Ascending aorta (tissue), 2 donors: ENCODE data around the gene GPS1. TPM values are rescaled to one million over a fixed set of nuclear protein-coding genes. Genes with fewer than 3 reads are reported as not detected.
A peak's percentile ranks its signal among the peaks of the same experiment; 100 is the strongest.

Experiments
- DNase-seq, 2 donors: peaks; one replicate each; pipeline ENCODE4 v3.0.0-alpha.2; 2019; ENCODE audit warnings: low spot score in 2 of 2
- H3K27ac ChIP-seq, 2 donors: fragments of 200-600 bp; sonication (generic); one replicate each; pipeline ENCODE4 v1.5.1; 2016 to 2017; ENCODE audit warnings: mild to moderate bottlenecking in 1 of 2
- H3K27me3 ChIP-seq: fragments of 200-600 bp; sonication (generic); one replicate; pipeline ENCODE4 v1.5.1; 2017
- H3K36me3 ChIP-seq, 2 donors: fragments of 200-600 bp; sonication (generic); one replicate each; pipeline ENCODE4 v1.5.1; 2016
- H3K4me1 ChIP-seq, 2 donors: fragments of 200-600 bp; sonication (generic); one replicate each; pipeline ENCODE4 v1.5.1; 2016 to 2017; ENCODE audit warnings: mild to moderate bottlenecking in 1 of 2
- H3K4me3 ChIP-seq, 2 donors: fragments of 200-600 bp; sonication (generic); one replicate each; pipeline ENCODE4 v1.5.1; 2016 to 2017; ENCODE audit warnings: mild to moderate bottlenecking in 1 of 2
- H3K9me3 ChIP-seq, 2 donors: fragments of 200-600 bp; sonication (generic); one replicate each; pipeline ENCODE4 v1.5.1; 2016
- intact Hi-C: fragments of 100-400 bp; cut with DNase I; formaldehyde crosslinking; loops from one replicate; pipeline ENCODE4 v1.15.1; 2023
- total RNA-seq: library from RNA; depleted of rRNA; stranded (reverse); fragments of >200 nt; gene quantifications from one replicate; pipeline ENCODE4 v1.1.0, GENCODE V29; 2016
- TF ChIP-seq, protein P1 (sequence below), 3 experiments: fragments of 200-600 bp in 2 of 3; fragments of 450-650 bp in 1 of 3; sonication (generic) in 2 of 3; IDR thresholded peaks; one replicate each; pipeline ENCODE4 v1.5.1; 2016 to 2019; ENCODE audit warnings: antibody characterized with exemption in 3 of 3, mild to moderate bottlenecking in 1 of 3, moderate library complexity in 1 of 3

The GPS1 gene
- total RNA-seq, 1 donor from 2014 or later = 42.1 TPM

DNA sequence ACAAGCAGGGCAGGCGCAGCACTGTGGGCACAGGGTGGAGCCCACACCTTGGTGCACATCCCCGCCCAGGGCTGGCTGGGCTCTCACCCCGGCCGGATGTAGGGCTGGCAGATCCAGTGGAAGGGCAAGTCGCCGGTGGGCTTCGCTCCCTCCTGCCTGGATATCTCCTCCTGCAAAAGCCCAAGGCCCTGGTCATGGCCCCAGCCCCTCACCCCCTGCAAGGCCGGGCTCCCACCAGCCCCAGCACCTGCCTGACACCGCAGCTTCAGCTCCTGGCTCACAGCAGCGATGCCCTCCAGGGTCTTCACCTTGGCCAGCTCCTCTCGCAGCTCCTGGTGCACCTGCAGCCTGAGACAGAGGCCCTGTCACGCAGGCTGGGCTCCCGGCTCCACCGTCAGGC, 8.9 kb downstream of the GPS1 start:
- TF ChIP-seq, protein P1, sequence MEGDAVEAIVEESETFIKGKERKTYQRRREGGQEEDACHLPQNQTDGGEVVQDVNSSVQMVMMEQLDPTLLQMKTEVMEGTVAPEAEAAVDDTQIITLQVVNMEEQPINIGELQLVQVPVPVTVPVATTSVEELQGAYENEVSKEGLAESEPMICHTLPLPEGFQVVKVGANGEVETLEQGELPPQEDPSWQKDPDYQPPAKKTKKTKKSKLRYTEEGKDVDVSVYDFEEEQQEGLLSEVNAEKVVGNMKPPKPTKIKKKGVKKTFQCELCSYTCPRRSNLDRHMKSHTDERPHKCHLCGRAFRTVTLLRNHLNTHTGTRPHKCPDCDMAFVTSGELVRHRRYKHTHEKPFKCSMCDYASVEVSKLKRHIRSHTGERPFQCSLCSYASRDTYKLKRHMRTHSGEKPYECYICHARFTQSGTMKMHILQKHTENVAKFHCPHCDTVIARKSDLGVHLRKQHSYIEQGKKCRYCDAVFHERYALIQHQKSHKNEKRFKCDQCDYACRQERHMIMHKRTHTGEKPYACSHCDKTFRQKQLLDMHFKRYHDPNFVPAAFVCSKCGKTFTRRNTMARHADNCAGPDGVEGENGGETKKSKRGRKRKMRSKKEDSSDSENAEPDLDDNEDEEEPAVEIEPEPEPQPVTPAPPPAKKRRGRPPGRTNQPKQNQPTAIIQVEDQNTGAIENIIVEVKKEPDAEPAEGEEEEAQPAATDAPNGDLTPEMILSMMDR (IDR thresholded peaks at IDR 0.05) = no peak
- no peak overlapping the region for H3K27ac ChIP-seq
- H3K9me3 ChIP-seq = no peaks in the 10 kb centered on the region
- DNase-seq = no peak
- H3K4me3 ChIP-seq = no peak overlapping the region
- no peaks in the 10 kb centered on the region for H3K27me3 ChIP-seq
- peaks cover 66 to 77% of the 10 kb centered on the region in 2 donors for H3K36me3 ChIP-seq
- H3K4me1 ChIP-seq = peaks cover 9 to 12% of the 10 kb centered on the region in 2 donors
- intact Hi-C loops = no loop called here

DNA sequence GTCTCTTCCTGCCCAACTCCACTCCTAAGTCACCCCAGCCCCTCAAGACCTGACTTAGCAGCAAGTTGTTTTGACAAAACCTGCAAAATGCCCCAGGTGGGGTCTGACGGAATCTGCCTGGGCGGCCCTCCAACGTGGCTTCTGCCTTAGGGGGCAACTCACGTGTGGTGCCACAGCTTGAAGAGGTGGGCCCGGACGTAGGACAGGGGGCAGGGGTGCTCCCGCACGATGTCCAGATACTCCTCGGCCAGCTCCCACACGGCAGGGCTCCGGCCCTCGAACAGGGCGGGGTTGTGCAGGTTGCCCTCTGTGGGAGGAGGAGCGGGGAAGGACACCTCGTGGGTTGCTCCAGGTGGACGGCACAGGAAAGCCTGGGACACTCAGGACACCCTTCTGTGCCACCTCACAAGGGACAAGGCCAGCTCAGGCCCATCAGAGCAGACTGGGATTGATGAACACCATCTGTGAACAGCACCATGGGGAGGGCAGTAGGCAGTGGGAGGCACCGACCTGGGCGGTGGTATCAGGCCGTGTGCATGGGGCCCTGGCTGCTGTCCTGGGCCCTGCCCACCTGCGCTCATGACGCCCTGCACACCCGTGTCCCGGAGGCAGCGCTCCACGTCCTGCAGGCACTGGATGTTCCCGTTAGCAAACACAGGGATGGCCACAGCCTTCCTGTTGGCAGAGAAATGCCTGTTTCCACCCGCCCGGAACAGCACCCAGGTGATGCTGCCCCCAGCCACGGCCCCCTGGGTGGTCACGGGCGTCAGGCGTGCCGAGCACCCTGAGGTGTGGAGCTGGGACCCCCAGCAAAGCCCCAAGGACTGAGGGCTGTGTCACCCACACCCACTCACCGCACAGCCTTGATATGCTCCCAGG, 9.6 kb downstream of the GPS1 start:
- no peak for DNase-seq
- intact Hi-C loops = no loop called here
- TF ChIP-seq, protein P1 (IDR thresholded peaks at IDR 0.05) = no peak
- H3K4me1 ChIP-seq = peaks cover 13 to 18% of the 10 kb centered on the region in 2 donors
- no peaks in the 10 kb centered on the region for H3K9me3 ChIP-seq
- no peak overlapping the region for H3K27ac ChIP-seq
- peaks cover 59 to 70% of the 10 kb centered on the region in 2 donors for H3K36me3 ChIP-seq
- H3K4me3 ChIP-seq = no peak overlapping the region
- H3K27me3 ChIP-seq = no peaks in the 10 kb centered on the region

DNA sequence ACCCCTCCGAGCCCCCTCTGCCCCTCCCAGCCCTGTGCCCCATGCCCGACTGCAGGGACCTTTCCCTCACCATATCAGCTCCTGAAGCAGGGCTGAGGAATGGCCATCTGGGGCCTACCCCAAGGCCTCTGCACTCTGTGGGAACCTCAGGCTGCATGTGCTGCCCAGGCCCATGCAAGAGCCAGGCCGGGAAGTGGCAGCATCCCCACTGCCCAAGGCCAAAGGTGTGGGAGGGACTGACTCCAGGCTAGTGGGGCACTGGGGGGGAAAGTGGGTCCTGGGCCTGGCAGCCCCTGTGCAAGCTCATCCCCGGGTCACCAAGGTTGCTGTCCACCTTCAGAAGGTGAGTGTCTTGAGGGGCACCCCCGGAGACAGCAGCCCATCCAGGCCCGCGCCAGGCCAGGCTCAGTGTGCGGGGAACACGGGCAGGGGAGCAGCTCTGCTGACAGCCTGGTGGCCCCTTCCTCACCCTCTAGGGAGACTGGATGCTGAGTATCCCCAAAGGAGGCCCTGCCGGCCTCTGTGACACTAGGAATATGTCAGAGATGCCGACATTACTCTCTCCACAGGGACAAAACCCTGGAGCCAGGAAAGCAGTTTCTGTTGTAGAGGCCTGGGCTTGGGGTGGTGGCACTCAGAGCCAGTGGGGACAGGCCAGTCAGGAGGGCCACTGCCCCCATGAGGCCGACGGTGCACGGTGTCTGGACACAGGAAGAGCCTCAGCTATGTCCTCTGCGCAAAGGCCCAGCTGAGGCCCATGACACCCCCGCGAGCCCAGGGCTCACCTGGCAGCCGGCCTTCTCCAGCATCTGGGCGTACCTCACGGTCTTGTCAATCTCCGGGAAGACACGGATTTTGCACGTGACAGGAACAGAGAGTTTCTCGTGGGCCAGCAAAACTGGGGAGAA, 10.6 kb downstream of the GPS1 start:
- H3K9me3 ChIP-seq = no peaks in the 10 kb centered on the region
- no peak overlapping the region for H3K27ac ChIP-seq
- TF ChIP-seq, protein P1 (IDR thresholded peaks at IDR 0.05) = no peak
- DNase-seq = no peak
- H3K4me1 ChIP-seq = peaks cover 13 to 18% of the 10 kb centered on the region in 2 donors
- no peak overlapping the region for H3K4me3 ChIP-seq
- H3K27me3 ChIP-seq = no peaks in the 10 kb centered on the region
- peaks cover 50 to 59% of the 10 kb centered on the region in 2 donors for H3K36me3 ChIP-seq
- intact Hi-C loops = no loop called here

DNA sequence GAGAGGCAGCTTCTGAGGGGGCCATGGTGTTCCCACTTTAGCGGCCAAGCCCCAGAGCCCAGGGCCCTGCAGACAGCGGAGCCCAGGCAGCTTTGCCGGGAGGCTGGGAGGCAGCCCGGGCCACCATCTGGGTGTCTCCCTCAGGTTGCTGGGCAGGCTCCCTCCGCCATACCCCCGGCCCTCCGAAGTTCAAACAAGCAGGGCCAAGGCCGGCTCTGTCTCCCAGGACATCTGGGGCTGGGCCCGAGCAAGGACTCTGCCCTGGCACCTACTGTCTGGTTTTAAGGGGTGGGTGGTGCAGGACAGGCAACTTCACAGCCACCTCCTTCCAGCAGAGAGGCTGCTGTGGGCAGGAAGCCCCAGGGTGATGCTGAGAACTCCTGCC, 11.3 kb downstream of the GPS1 start:
- intact Hi-C loops = no loop called here
- H3K36me3 ChIP-seq = peaks cover 44 to 53% of the 10 kb centered on the region in 2 donors
- peaks cover 13 to 18% of the 10 kb centered on the region in 2 donors for H3K4me1 ChIP-seq
- H3K9me3 ChIP-seq = no peaks in the 10 kb centered on the region
- no peak overlapping the region for H3K4me3 ChIP-seq
- DNase-seq = no peak
- no peaks in the 10 kb centered on the region for H3K27me3 ChIP-seq
- TF ChIP-seq, protein P1 (IDR thresholded peaks at IDR 0.05) = no peak
- H3K27ac ChIP-seq = no peak overlapping the region

DNA sequence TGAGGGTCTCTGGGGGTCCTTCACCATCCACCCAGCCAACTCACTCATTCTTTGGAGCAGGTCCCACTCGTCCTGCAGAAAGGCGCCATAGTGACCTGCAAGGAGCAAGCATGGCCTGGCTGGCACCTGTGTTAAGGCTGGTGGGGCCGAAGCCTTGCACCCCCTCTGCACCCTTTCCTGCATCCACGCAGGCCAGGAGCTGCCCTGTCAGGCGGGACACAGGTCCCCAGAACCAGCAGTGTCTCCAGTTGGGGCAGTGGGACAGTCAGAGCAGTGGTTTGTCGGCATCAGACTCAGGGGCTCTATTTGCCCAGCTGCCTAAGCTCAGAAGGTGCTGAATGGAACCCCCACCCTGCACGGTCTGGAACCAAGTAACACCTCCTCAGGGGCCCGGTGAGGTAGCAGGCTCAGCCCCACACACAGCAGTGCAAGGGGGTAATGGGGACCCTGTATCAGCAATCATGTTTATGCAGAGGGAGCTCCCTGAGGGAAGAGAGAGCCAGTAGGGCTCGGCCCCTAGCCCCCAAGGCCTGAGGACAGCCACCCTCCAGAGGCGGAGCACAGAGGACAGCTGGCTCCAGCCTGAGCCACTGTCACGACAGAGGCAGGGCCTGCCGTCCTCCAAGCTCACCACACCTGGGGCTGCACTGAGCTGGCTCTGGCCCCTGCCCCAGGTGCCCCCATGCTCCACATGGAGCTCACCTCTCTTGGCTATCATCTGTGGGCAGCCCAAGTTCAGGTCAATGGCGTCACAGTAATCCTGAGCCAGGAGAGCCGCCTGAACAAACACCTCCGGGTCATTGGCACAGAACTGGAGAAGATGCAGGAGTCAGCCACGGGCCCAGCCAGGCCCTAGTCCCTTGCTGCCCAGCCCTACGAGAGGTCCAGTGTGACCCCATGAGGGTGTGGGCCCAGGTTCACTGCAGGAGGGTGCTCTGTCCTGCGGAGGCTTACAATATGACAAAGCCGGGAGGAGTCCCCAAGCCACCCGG, 12.0 kb downstream of the GPS1 start:
- Histone ChIP-seq H3K9me3 (no peaks in the 10 kb centered on the region), H3K36me3 (peaks cover 38 to 45% of the 10 kb centered on the region in 2 donors), H3K4me3 (peak overlapping the region in 1 of 2 donors; percentile 92), H3K4me1 (peaks cover 13 to 18% of the 10 kb centered on the region in 2 donors), H3K27ac (no peak overlapping the region), H3K27me3 (no peaks in the 10 kb centered on the region)
- TF ChIP-seq, protein P1 (IDR thresholded peaks at IDR 0.05) = no peak
- intact Hi-C loops = loop anchor here (2.0 kb wide), 1 partner anchor 13 kb away; the partner anchor contains the start of genes GPS1 and RFNG
- no peak for DNase-seq
